Endothelial cell of umbilical vein (primary cell): ENCODE measurements around the gene COL8A1.

Source experiments
- EZH2 ChIP-seq: IDR thresholded peaks from 2 replicates; pipeline ENCODE4 v1.6.1; 2012; ENCODE audit warnings: borderline replicate concordance, low read depth, mild to moderate bottlenecking, moderate library complexity, low read length, inconsistent platforms; ENCODE audit not compliant: severe bottlenecking
- POLR2A ChIP-seq: IDR thresholded peaks from 2 replicates; pipeline ENCODE4 v1.6.1; 2012; ENCODE audit warnings: low read depth, mild to moderate bottlenecking, control low read depth, low read length
- TF ChIP-seq, protein P1 (sequence below): IDR thresholded peaks from 2 replicates; pipeline ENCODE4 v1.6.1; 2011; ENCODE audit not compliant: insufficient read depth, insufficient read length
- TF ChIP-seq, protein P2 (sequence below), 2 donors: IDR thresholded peaks; 1 replicate in 1 of 2; 2 replicates in 1 of 2; pipeline ENCODE4 v1.5.1; 2011; ENCODE audit warnings: low read length in 2 of 2, mild to moderate bottlenecking in 2 of 2, moderate library complexity in 2 of 2, control low read depth in 1 of 2, inconsistent platforms in 1 of 2, low read depth in 1 of 2; ENCODE audit not compliant: insufficient read depth in 1 of 2; ENCODE audit errors: extremely low read depth in 1 of 2

DNA sequence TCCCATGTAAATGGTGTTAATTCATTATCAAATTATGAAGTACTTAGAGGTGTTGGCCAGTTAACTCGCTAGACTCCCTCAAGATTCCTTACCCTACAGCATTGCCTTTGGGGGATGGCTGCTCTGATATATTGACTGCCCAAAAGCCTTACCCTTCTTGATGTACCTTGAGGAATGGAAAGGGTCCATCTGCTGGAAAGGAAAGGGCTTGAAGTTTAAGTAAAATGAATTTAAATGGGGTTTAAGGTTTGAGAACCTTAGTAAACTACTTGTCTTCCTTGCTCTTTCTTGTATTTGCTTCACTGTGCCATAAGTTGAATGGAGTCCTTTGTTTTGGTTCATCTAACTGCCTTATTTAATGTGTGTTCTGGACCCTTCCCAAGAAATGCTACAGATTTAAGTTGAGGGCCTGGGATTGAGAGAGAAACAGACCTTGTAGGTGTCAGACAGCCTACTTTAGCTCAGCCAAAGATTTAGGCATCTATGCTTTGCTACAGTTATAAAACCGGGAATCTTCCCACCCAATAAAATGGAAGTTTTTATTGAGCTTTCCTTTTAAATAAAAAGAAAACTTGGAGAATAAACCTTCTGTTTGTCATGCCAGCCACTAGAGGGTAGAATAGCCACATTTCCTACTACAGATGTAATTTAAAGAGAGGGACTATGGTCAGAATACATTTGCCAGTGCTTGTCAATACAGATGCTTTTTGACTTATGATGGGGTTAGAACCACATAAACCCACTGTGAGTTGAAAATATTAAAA is 204.6 kb downstream of the COL8A1 start:
- TF ChIP-seq, protein P1, sequence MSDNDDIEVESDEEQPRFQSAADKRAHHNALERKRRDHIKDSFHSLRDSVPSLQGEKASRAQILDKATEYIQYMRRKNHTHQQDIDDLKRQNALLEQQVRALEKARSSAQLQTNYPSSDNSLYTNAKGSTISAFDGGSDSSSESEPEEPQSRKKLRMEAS = no peak
- TF ChIP-seq POLR2A = no peak
- TF ChIP-seq, protein P2, sequence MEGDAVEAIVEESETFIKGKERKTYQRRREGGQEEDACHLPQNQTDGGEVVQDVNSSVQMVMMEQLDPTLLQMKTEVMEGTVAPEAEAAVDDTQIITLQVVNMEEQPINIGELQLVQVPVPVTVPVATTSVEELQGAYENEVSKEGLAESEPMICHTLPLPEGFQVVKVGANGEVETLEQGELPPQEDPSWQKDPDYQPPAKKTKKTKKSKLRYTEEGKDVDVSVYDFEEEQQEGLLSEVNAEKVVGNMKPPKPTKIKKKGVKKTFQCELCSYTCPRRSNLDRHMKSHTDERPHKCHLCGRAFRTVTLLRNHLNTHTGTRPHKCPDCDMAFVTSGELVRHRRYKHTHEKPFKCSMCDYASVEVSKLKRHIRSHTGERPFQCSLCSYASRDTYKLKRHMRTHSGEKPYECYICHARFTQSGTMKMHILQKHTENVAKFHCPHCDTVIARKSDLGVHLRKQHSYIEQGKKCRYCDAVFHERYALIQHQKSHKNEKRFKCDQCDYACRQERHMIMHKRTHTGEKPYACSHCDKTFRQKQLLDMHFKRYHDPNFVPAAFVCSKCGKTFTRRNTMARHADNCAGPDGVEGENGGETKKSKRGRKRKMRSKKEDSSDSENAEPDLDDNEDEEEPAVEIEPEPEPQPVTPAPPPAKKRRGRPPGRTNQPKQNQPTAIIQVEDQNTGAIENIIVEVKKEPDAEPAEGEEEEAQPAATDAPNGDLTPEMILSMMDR (IDR thresholded peaks at IDR 0.05; ENCODE audit: extremely low read depth in 1 of 2, insufficient read depth in 1 of 2, low read depth in 1 of 2, low read length in 2 of 2) = peak; percentile 40 to 53
- TF ChIP-seq EZH2 = no peak
